GM12864 (cell line): ENCODE results near the gene CELF6.

Experiments
- DNase-seq: peaks from one replicate; pipeline ENCODE4 v3.0.0-alpha.2; 2011; ENCODE audit warnings: low read depth
- H3K4me3 ChIP-seq: 2 replicates; pipeline ENCODE4 v1.5.1; 2011; ENCODE audit warnings: mild to moderate bottlenecking, low read depth, low read length, control low read depth
- CTCF ChIP-seq: IDR thresholded peaks from 2 replicates; pipeline ENCODE4 v1.5.1; 2011; ENCODE audit warnings: low read depth, mild to moderate bottlenecking, moderate library complexity, low read length, control low read depth, inconsistent platforms; ENCODE audit errors: missing control alignments

CELF6 gene

GRCh38 chr15:72272997-72273352 lies 47.0 kb downstream of the CELF6 start:
- no peak for TF ChIP-seq CTCF
- peak overlapping the region; percentile 48 for H3K4me3 ChIP-seq

GRCh38 chr15:72272213-72272996 lies 47.6 kb downstream of the CELF6 start, which contains the start of gene PARP6:
PARP6 (minus strand) TSS chr15:72272554; CDS start chr15:72267477, 5,077 bp downstream.
- peak; percentile 95 for DNase-seq
- TF ChIP-seq CTCF: peak; percentile 64
- H3K4me3 ChIP-seq: peak within 1 kb of the TSS; percentile 75

More at GRCh38 chr15:72272997-72273352, 47.0 kb downstream of the CELF6 start:
- no peak for DNase-seq

GRCh38 chr15:72271895-72272212 lies 48.1 kb downstream of the CELF6 start:
- no peak for DNase-seq
- no peak for TF ChIP-seq CTCF
- H3K4me3 ChIP-seq: peak overlapping the region; percentile 75

- peak overlapping the region; percentile 75; the same call in 1 of the 2 replicates for H3K4me3 ChIP-seq
- DNase-seq: no peak
- no peak for TF ChIP-seq CTCF
Measured at GRCh38 chr15:72271221-72271620, 48.7 kb downstream of the CELF6 start.

- no peak overlapping the region for H3K4me3 ChIP-seq
- TF ChIP-seq CTCF: no peak
- DNase-seq: no peak
Measured at GRCh38 chr15:72269739-72270138, 50.2 kb downstream of the CELF6 start.

GRCh38 chr15:72265031-72265430 lies 54.9 kb downstream of the CELF6 start:
- DNase-seq: no peak
- TF ChIP-seq CTCF: no peak
- no peak overlapping the region for H3K4me3 ChIP-seq
